ENCODE data around the gene ZNF580. TPM values are rescaled to one million over a fixed set of nuclear protein-coding genes. Genes with fewer than 3 reads are reported as not detected.

ZNF580 gene
- total and polyA plus RNA-seq, 2 of the 13 experiments (the other 11 are each of a cell fraction or from before 2014, with no cell fraction given), result 4.4 to 6.0 TPM

DNA sequence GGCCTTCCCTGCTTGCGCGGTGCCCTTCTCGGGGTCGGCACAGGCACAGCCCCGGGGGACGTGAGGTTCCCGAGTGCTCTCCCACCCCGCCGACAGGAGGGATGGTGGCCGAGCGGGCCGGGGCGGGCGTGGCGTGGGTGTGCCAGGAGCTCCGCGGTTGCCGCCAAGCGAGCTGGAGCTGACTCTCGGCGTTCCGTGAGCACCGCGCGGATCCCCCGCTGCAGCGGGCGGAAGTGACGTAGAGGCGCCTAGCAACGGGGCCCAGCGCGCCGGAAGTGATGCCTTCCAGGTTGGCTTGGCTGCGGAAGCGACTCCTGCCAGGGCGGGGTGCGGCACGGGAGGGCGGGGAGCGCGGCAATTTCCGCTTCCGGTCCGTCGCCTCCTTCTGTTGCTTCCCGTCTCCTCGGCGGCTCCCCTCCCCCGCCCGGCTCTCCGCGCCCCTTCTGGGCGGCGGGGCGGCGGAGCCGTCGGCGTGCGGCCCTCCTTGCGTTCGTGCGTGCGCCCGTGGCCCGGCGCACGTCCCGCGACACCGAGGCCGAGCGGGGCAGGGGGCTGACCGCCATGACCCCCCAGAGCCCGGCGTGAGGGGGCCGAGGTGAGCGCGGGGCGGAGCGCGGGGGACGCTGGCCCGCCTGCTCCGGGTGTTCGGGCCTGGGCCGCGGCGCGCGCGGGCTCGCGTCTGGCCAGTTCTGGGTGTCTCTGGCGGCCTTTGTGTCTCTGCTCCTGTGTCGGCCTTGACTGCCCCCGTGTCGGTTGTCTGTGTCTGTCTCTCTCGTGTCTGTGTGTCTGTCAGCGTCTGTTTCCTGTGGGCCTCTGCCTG, 34.2 kb downstream of the ZNF580 start, which contains the start of gene EPN1 (continued):
- TF ChIP-seq ZNF280D (CRISPR knock-in tag; IDR thresholded peaks at IDR 0.05), result no peak
- peak; percentile 63 for TF ChIP-seq ZNF331 (CRISPR knock-in tag; IDR thresholded peaks at IDR 0.05)
- peak; percentile 99 for TF ChIP-seq RBM22 (optimal IDR thresholded peaks at IDR 0.05; ENCODE audit: low read length)
- no peak for TF ChIP-seq ZNF121 (CRISPR knock-in tag; IDR thresholded peaks at IDR 0.05)
- TF ChIP-seq ZSCAN31 (CRISPR knock-in tag; IDR thresholded peaks at IDR 0.05; ENCODE audit: low read depth), result peak; percentile 84
- no peak for TF ChIP-seq NFKBIZ (CRISPR knock-in tag; IDR thresholded peaks at IDR 0.05)
- TF ChIP-seq, protein P1, sequence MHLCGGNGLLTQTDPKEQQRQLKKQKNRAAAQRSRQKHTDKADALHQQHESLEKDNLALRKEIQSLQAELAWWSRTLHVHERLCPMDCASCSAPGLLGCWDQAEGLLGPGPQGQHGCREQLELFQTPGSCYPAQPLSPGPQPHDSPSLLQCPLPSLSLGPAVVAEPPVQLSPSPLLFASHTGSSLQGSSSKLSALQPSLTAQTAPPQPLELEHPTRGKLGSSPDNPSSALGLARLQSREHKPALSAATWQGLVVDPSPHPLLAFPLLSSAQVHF (CRISPR knock-in tag; IDR thresholded peaks at IDR 0.05), result peak; percentile 60; the same call in 1 of the 2 replicates
- TF ChIP-seq ATM (IDR thresholded peaks at IDR 0.05; ENCODE audit: borderline replicate concordance), result no peak
- no peak for TF ChIP-seq ZNF124 (CRISPR knock-in tag; IDR thresholded peaks at IDR 0.05)
- TF ChIP-seq POLR2AphosphoS2 (IDR thresholded peaks at IDR 0.05; ENCODE audit: low read depth, low read length), result peak; percentile 85; the same call in 1 of the 2 replicates
- TF ChIP-seq PRMT3 (CRISPR knock-in tag; IDR thresholded peaks at IDR 0.05; ENCODE audit: borderline replicate concordance, low read depth), result no peak
- TF ChIP-seq TEAD2 (CRISPR knock-in tag; IDR thresholded peaks at IDR 0.05), result no peak
- peak; percentile 43; the same call in 1 of the 2 replicates for TF ChIP-seq ZNF564 (CRISPR knock-in tag; IDR thresholded peaks at IDR 0.05)
- peak; percentile 68; the same call in 1 of the 2 replicates for TF ChIP-seq CBX5 (CRISPR knock-in tag; IDR thresholded peaks at IDR 0.05; ENCODE audit: borderline replicate concordance)
- TF ChIP-seq, protein P2, sequence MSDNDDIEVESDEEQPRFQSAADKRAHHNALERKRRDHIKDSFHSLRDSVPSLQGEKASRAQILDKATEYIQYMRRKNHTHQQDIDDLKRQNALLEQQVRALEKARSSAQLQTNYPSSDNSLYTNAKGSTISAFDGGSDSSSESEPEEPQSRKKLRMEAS (IDR thresholded peaks at IDR 0.05), result peak; percentile 59
- no peak for TF ChIP-seq ZNF616 (CRISPR knock-in tag; IDR thresholded peaks at IDR 0.05; ENCODE audit: low read depth)
- TF ChIP-seq ZBTB20 (CRISPR knock-in tag; IDR thresholded peaks at IDR 0.05; ENCODE audit: borderline replicate concordance, low read depth), result no peak
- no peak for TF ChIP-seq NR3C1 (CRISPR knock-in tag; IDR thresholded peaks at IDR 0.05)
- TF ChIP-seq ZNF780A (CRISPR knock-in tag; IDR thresholded peaks at IDR 0.05), result no peak
- TF ChIP-seq SNAPC5 (CRISPR knock-in tag; IDR thresholded peaks at IDR 0.05; ENCODE audit: borderline replicate concordance), result no peak
- no peak for TF ChIP-seq MIXL1 (CRISPR knock-in tag; IDR thresholded peaks at IDR 0.05)
